HCT116 (cell line): Measurements from ENCODE around the gene BTBD18. TPM values are rescaled to one million over a fixed set of nuclear protein-coding genes. Genes with fewer than 3 reads are reported as not detected.

ENCODE experiments used
- ATAC-seq: fragments of 200-7000 bp; cut with Tn5 transposase; 2 replicates; pipeline ENCODE4 v1.9.1; 2020; ENCODE audit warnings: mild to moderate bottlenecking, moderate library complexity
- BruUV-seq: library from RNA; stranded (reverse); fragments of 400-500 nt; replicated peaks from 2 replicates; lab custom pipeline; 2021; lab: Mats Ljungman, UMichigan
- CTCF ChIA-PET: fragments of 300-600 bp; sonication (Branson Sonifier 250); formaldehyde crosslinking; loops from one replicate; lab custom pipeline; 2021; ENCODE audit warnings: antibody characterized with exemption; lab: Charles Lee
- POLR2A ChIA-PET: fragments of 300-600, 350-600 bp; sonication (Branson Sonifier 250); formaldehyde crosslinking; loops from one replicate; lab custom pipeline; 2021; ENCODE audit warnings: antibody characterized with exemption; lab: Charles Lee
- RAD21 ChIA-PET, 2 experiments: fragments of 300-600 bp; sonication (Branson Sonifier 250); formaldehyde crosslinking; loops; one replicate each; lab custom pipeline; 2023; ENCODE audit warnings: low total read pairs in 2 of 2; ENCODE audit not compliant: uncharacterized antibody in 2 of 2, unreplicated experiment in 2 of 2, low non-redundant PET in 1 of 2; lab: Charles Lee
- DNase-seq: peaks from one replicate; pipeline ENCODE4 v3.0.0-alpha.2; 2010; ENCODE audit warnings: low read depth, low spot score
- H2AFZ ChIP-seq: fragments of 200-600 bp; shearing (Covaris generic), sonication (generic); 2 replicates; pipeline ENCODE4 v1.6.1; 2017; ENCODE audit warnings: low read depth, mixed run types, mixed read lengths, antibody characterized with exemption, low read length; ENCODE audit not compliant: poor library complexity, severe bottlenecking
- H3K27ac ChIP-seq: 2 replicates; pipeline ENCODE4 v1.5.1; 2012; ENCODE audit warnings: low read depth, low read length
- H3K27me3 ChIP-seq: fragments of 200-600 bp; sonication (generic); 2 replicates; pipeline ENCODE4 v1.6.1; 2016; ENCODE audit warnings: mixed run types, low read length, mixed read lengths; ENCODE audit not compliant: insufficient read depth
- H3K36me3 ChIP-seq, 2 experiments: fragments of 200-500 bp in 1 of 2; fragments of 200-600 bp in 1 of 2; sonication (Bioruptor generic) in 1 of 2; sonication (generic) in 1 of 2; 2 replicates each; pipeline versions ENCODE4 v1.5.1 to v1.6.1; 2014 to 2016; ENCODE audit warnings: low read length in 2 of 2, inconsistent platforms in 1 of 2, mixed read lengths in 1 of 2, mixed run types in 1 of 2; ENCODE audit not compliant: insufficient read depth in 2 of 2, control insufficient read depth in 1 of 2
- H3K4me1 ChIP-seq, 2 experiments: fragments of 200-600 bp in 1 of 2; sonication (generic) in 1 of 2; 2 replicates each; pipeline versions ENCODE4 v1.5.1 to v1.6.1; 2012 to 2017; ENCODE audit warnings: low read length in 2 of 2, inconsistent platforms in 1 of 2, mild to moderate bottlenecking in 1 of 2, mixed read lengths in 1 of 2, mixed run types in 1 of 2, moderate library complexity in 1 of 2; ENCODE audit not compliant: insufficient read depth in 2 of 2, control insufficient read depth in 1 of 2
- H3K4me2 ChIP-seq: fragments of 200-600 bp; sonication (generic); 2 replicates; pipeline ENCODE4 v1.6.1; 2017; ENCODE audit warnings: mixed run types, low read length, mixed read lengths
- H3K4me3 ChIP-seq, 2 experiments: fragments of 200-600 bp in 1 of 2; sonication (generic) in 1 of 2; replicated peaks in 1 of 2; 2 replicates each; pipeline ENCODE4 v1.5.1; 2011 to 2016; ENCODE audit warnings: low read length in 2 of 2, control low read depth in 1 of 2, low read depth in 1 of 2, mild to moderate bottlenecking in 1 of 2, mixed read lengths in 1 of 2, mixed run types in 1 of 2
- H3K79me2 ChIP-seq: fragments of 200-600 bp; sonication (generic); 2 replicates; pipeline ENCODE4 v1.6.1; 2017; ENCODE audit warnings: mild to moderate bottlenecking, mixed run types, low read length, moderate library complexity, mixed read lengths; ENCODE audit not compliant: insufficient read depth
- H3K9ac ChIP-seq: fragments of 200-600 bp; sonication (generic); 2 replicates; pipeline ENCODE4 v1.6.1; 2016; ENCODE audit warnings: low read length, mixed read lengths
- H3K9me2 ChIP-seq: fragments of 200-600 bp; sonication (generic), shearing (Covaris generic); 2 replicates; pipeline ENCODE4 v1.6.1; 2017; ENCODE audit warnings: mixed run types, mild to moderate bottlenecking, moderate library complexity; ENCODE audit not compliant: insufficient read depth
- H3K9me3 ChIP-seq, 2 experiments: fragments of 200-500 bp in 1 of 2; fragments of 200-600 bp in 1 of 2; sonication (Bioruptor generic) in 1 of 2; sonication (generic) in 1 of 2; 2 replicates each; pipeline ENCODE4 v1.6.1; 2014 to 2017; ENCODE audit warnings: low read length in 2 of 2, mixed read lengths in 2 of 2, inconsistent platforms in 1 of 2, low read depth in 1 of 2, mild to moderate bottlenecking in 1 of 2, mixed run types in 1 of 2, moderate library complexity in 1 of 2; ENCODE audit not compliant: control insufficient read depth in 1 of 2, insufficient read depth in 1 of 2
- H4K20me1 ChIP-seq: fragments of 200-600 bp; sonication (generic), shearing (Covaris generic); 2 replicates; pipeline ENCODE4 v1.6.1; 2017; ENCODE audit warnings: mixed run types, mild to moderate bottlenecking, moderate library complexity; ENCODE audit not compliant: insufficient read depth
- CBX3 ChIP-seq: IDR thresholded peaks from 2 replicates; pipeline ENCODE4 v1.6.1; 2012; ENCODE audit warnings: low read depth
- EGR1 ChIP-seq: IDR thresholded peaks from 2 replicates; pipeline ENCODE4 v1.6.1; 2012; ENCODE audit warnings: low read depth
- EZH2 ChIP-seq: fragments of 200-600 bp; sonication (generic); IDR thresholded peaks from 2 replicates; pipeline ENCODE4 v1.6.1; 2017; ENCODE audit warnings: antibody characterized with exemption, mixed run types
- EZH2phosphoT487 ChIP-seq: fragments of 200-600 bp; IDR thresholded peaks from 2 replicates; pipeline ENCODE4 v1.6.1; 2018; ENCODE audit warnings: antibody characterized with exemption, borderline replicate concordance
- FOSL1 ChIP-seq: IDR thresholded peaks from 2 replicates; pipeline ENCODE4 v1.6.1; 2012; ENCODE audit warnings: low read depth
- JUND ChIP-seq: IDR thresholded peaks from 2 replicates; pipeline ENCODE4 v1.6.1; 2012
- RAD21 ChIP-seq: IDR thresholded peaks from 2 replicates; pipeline ENCODE4 v1.6.1; 2012; ENCODE audit warnings: low read depth, mild to moderate bottlenecking
- SIN3A ChIP-seq: IDR thresholded peaks from 2 replicates; pipeline ENCODE4 v1.6.1; 2012; ENCODE audit warnings: low read depth
- ZNF274 ChIP-seq: fragments of 200-500 bp; sonication (Bioruptor generic); IDR thresholded peaks from 2 replicates; pipeline ENCODE4 v1.6.1; 2014; ENCODE audit warnings: mild to moderate bottlenecking, low read depth, low read length, inconsistent platforms
- intact Hi-C: fragments of 100-400 bp; cut with micrococcal nuclease; formaldehyde crosslinking; loops from 2 replicates; pipeline ENCODE4 v1.10.0; 2022
- total RNA-seq: library from RNA; stranded (reverse); gene quantifications from one replicate; pipeline ENCODE4 v1.2.1, GENCODE V29; 2021; ENCODE audit not compliant: unreplicated experiment
- TF ChIP-seq, protein P1 (sequence below): IDR thresholded peaks from 2 replicates; pipeline ENCODE4 v1.6.1; 2012
- TF ChIP-seq, protein P2 (sequence below): IDR thresholded peaks from 2 replicates; pipeline ENCODE4 v1.6.1; 2011; ENCODE audit warnings: mild to moderate bottlenecking, low read length, moderate library complexity; ENCODE audit not compliant: insufficient replicate concordance; ENCODE audit errors: extremely low read depth

Gene BTBD18
- total RNA-seq, 1 experiment from 2014 or later, result not detected

DNA sequence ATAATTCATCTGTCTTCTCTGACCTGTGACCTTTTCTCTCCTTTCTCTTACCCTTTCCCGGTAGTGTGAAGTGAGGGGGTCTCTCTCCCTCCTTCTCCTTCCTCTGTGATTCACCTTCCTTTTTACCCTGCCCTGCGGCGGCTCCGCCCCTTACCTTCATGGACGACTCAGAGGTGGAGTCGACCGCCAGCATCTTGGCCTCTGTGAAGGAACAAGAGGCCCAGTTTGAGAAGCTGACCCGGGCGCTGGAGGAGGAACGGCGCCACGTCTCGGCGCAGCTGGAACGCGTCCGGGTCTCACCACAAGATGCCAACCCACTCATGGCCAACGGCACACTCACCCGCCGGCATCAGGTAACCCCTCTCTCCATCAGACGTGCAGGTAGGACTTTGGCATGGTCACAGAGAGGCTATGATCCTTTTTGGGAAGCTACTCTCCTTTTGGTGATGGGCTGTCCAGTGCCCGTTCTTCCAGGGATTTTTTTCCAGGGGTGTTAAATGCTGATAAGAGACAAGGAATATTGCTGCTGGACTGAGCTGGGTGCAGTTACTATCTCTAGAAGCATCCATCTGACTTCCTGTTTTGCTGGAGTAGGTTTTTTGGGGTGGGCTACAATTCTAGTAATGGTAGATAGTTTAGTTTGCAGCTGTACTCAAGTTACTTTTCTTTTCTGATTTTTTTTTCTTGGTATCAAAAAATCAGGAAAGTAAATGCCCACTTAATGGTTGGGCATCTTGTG is 39.9 kb upstream of the BTBD18 start:
- H3K27ac ChIP-seq, result no peak overlapping the region
- TF ChIP-seq, protein P1, sequence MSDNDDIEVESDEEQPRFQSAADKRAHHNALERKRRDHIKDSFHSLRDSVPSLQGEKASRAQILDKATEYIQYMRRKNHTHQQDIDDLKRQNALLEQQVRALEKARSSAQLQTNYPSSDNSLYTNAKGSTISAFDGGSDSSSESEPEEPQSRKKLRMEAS, result no peak
- TF ChIP-seq EGR1 (no peak), EZH2phosphoT487 (no peak), ZNF274 (no peak), CBX3 (no peak), RAD21 (no peak), JUND (no peak), FOSL1 (no peak), EZH2 (no peak), SIN3A (no peak)
- TF ChIP-seq, protein P2, sequence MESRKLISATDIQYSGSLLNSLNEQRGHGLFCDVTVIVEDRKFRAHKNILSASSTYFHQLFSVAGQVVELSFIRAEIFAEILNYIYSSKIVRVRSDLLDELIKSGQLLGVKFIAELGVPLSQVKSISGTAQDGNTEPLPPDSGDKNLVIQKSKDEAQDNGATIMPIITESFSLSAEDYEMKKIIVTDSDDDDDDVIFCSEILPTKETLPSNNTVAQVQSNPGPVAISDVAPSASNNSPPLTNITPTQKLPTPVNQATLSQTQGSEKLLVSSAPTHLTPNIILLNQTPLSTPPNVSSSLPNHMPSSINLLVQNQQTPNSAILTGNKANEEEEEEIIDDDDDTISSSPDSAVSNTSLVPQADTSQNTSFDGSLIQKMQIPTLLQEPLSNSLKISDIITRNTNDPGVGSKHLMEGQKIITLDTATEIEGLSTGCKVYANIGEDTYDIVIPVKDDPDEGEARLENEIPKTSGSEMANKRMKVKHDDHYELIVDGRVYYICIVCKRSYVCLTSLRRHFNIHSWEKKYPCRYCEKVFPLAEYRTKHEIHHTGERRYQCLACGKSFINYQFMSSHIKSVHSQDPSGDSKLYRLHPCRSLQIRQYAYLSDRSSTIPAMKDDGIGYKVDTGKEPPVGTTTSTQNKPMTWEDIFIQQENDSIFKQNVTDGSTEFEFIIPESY, result no peak
- no peaks in the 10 kb centered on the region for H3K9me2 ChIP-seq
- RAD21 ChIA-PET, result no interaction called here
- peaks cover 52 to 70% of the 10 kb centered on the region in 2 experiments for H3K4me1 ChIP-seq
- H3K4me3 ChIP-seq, result no peak overlapping the region
- peaks cover 98% of the 10 kb centered on the region for H3K79me2 ChIP-seq
- no peaks in the 10 kb centered on the region for H4K20me1 ChIP-seq
- no peaks in the 10 kb centered on the region for H3K27me3 ChIP-seq
- POLR2A ChIA-PET, result no interaction called here
- peaks cover 7 to 17% of the 10 kb centered on the region in 2 experiments; a peak in 2 of 4 replicates for H3K36me3 ChIP-seq
- DNase-seq, result no peak
- H3K9ac ChIP-seq, result no peak overlapping the region
- peak overlapping the region; percentile 35 for H3K4me2 ChIP-seq
- ATAC-seq, result no peak
- BruUV-seq, result no TSS peak
- H2AFZ ChIP-seq, result no peak overlapping the region
- no peaks in the 10 kb centered on the region for H3K9me3 ChIP-seq
- intact Hi-C loops, result no loop called here
- CTCF ChIA-PET, result no interaction called here
